Esophagus muscularis mucosa (tissue), 4 donors: ENCODE measurements around the gene ACOXL. TPM values are rescaled to one million over a fixed set of nuclear protein-coding genes. Genes with fewer than 3 reads are reported as not detected.

Source experiments
- DNase-seq: peaks from one replicate; pipeline ENCODE4 v3.0.0-alpha.2; 2017; ENCODE audit errors: extremely low spot score
- H3K27ac ChIP-seq, 4 donors: fragments of 200-600 bp; sonication (generic); replicated peaks in 1 of 4; 1 replicate in 3 of 4; 2 replicates in 1 of 4; pipeline ENCODE4 v1.5.1; 2016 to 2019; ENCODE audit warnings: mild to moderate bottlenecking in 1 of 4
- H3K27me3 ChIP-seq, 4 donors: fragments of 200-600 bp; sonication (generic); one replicate each; pipeline versions ENCODE4 v1.5.1 to v1.6.0; 2016 to 2019
- H3K36me3 ChIP-seq, 4 donors: fragments of 200-600 bp; sonication (generic); one replicate each; pipeline ENCODE4 v1.5.1; 2016 to 2019
- H3K4me1 ChIP-seq, 4 donors: fragments of 200-600 bp; sonication (generic); one replicate each; pipeline ENCODE4 v1.5.1; 2016 to 2019
- H3K4me3 ChIP-seq, 4 donors: fragments of 200-600 bp; sonication (generic); 1 replicate in 2 of 4; 2 replicates in 2 of 4; pipeline ENCODE4 v1.5.1; 2016 to 2019; ENCODE audit warnings: mild to moderate bottlenecking in 4 of 4, moderate library complexity in 1 of 4
- H3K9me3 ChIP-seq, 4 donors: fragments of 200-600 bp; sonication (generic); 1 replicate in 3 of 4; 2 replicates in 1 of 4; pipeline ENCODE4 v1.5.1; 2016 to 2019
- CTCF ChIP-seq, 3 experiments: fragments of 200-600 bp in 2 of 3; fragments of 450-650 bp in 1 of 3; sonication (generic) in 2 of 3; IDR thresholded peaks; one replicate each; pipeline ENCODE4 v1.5.1; 2017 to 2019; ENCODE audit warnings: antibody characterized with exemption in 3 of 3, mild to moderate bottlenecking in 2 of 3, moderate library complexity in 1 of 3
- EP300 ChIP-seq: sonication (generic); formaldehyde crosslinking; IDR thresholded peaks from one replicate; pipeline ENCODE4 v1.6.1; 2017; ENCODE audit warnings: antibody characterized with exemption
- POLR2A ChIP-seq: fragments of 450-650 bp; IDR thresholded peaks from one replicate; pipeline ENCODE4 v1.6.1; 2017; ENCODE audit warnings: antibody characterized with exemption, moderate library complexity, mild to moderate bottlenecking, low read depth
- POLR2AphosphoS5 ChIP-seq, 2 donors: sonication (generic); formaldehyde crosslinking; IDR thresholded peaks; one replicate each; pipeline ENCODE4 v1.6.1; 2017; ENCODE audit warnings: antibody characterized with exemption in 2 of 2
- WGBS: methylation state at CpG from one replicate; pipeline ENCODE4 v1.1.5; 2018; 5-methylcytosine and 5-hydroxymethylcytosine counted together
- intact Hi-C: fragments of 100-400 bp; cut with DNase I; formaldehyde crosslinking; loops from one replicate; pipeline ENCODE4 v1.15.1; 2023
- total RNA-seq, 4 donors: library from RNA; depleted of rRNA; stranded (reverse); fragments of >200 nt; gene quantifications; one replicate each; pipeline versions ENCODE4 v1.1.0 to v1.2.1, GENCODE V29; 2016

Gene ACOXL
- total RNA-seq, 4 donors from 2014 or later, result not detected

GRCh38 chr2:110836671-110837070 lies 104.3 kb downstream of the ACOXL start:
- Histone ChIP-seq H3K4me1 (no peaks in the 10 kb centered on the region), H3K4me3 (no peak overlapping the region), H3K36me3 (no peaks in the 10 kb centered on the region), H3K27me3 (no peaks in the 10 kb centered on the region), H3K27ac (no peak overlapping the region), H3K9me3 (no peaks in the 10 kb centered on the region)
- no peak for DNase-seq
- TF ChIP-seq CTCF (IDR thresholded peaks at IDR 0.05), result no peak
- TF ChIP-seq POLR2AphosphoS5 (IDR thresholded peaks at IDR 0.05), result no peak
- no peak for TF ChIP-seq EP300
- TF ChIP-seq POLR2A, result no peak
- WGBS, result 92% methylated on average over 8 of the region's 8 CpGs
- intact Hi-C loops, result no loop called here

- H3K27me3 ChIP-seq, result no peaks in the 10 kb centered on the region
Observed at GRCh38 chr2:110837446-110838409, 105.4 kb downstream of the ACOXL start.

DNA sequence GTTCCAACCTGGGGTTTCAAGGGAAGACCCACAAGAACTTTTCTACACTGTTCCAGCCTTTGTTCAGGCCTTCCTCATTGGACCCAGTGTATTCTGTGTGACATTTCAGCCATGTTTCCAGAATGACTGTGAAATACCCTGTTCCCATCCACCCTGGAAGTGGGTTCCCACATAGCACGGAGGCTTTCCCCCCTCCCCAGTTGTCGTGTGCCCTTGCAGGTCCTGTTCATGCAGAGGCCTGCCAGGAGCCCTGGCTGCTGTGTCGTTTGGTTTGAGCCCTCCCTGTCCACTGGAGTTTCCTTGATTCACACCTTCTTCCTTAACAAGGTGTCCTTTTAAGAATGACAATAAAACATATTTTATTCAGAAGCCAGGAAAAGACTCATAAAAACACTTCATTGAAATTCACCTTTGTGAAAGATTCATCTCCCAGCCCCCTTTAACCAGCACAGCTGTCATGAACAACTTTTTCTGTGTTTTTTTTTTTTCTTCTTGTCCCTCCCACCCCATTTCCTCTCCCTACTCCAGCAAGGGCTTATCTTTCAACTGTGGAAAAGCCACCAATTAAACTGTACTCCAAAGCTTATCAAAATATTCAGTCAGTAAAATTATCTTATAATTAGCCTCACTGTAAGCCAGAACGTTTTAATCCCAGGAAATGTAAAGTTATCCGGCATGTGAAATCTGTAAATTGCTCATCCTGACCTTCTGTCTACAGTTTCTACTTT lies 106.4 kb downstream of the ACOXL start:
- Histone ChIP-seq H3K36me3 (no peaks in the 10 kb centered on the region), H3K27ac (no peak overlapping the region), H3K4me3 (no peak overlapping the region), H3K9me3 (no peaks in the 10 kb centered on the region), H3K27me3 (no peaks in the 10 kb centered on the region), H3K4me1 (no peaks in the 10 kb centered on the region)
- intact Hi-C loops, result no loop called here
- TF ChIP-seq CTCF (IDR thresholded peaks at IDR 0.05) (no peak), POLR2AphosphoS5 (IDR thresholded peaks at IDR 0.05) (no peak), EP300 (no peak)
- 75% methylated on average over 5 of the region's 5 CpGs for WGBS
- no peak for DNase-seq

More at GRCh38 chr2:110837446-110838409, 105.4 kb downstream of the ACOXL start:
- Histone ChIP-seq H3K27ac (no peak overlapping the region), H3K4me1 (no peaks in the 10 kb centered on the region), H3K4me3 (no peak overlapping the region), H3K9me3 (no peaks in the 10 kb centered on the region), H3K36me3 (no peaks in the 10 kb centered on the region)
- intact Hi-C loops, result no loop called here
- 71% methylated on average over 11 of the region's 13 CpGs for WGBS
- DNase-seq, result no peak
- TF ChIP-seq EP300 (no peak), POLR2A (no peak), POLR2AphosphoS5 (IDR thresholded peaks at IDR 0.05) (no peak), CTCF (IDR thresholded peaks at IDR 0.05) (no peak)

DNA sequence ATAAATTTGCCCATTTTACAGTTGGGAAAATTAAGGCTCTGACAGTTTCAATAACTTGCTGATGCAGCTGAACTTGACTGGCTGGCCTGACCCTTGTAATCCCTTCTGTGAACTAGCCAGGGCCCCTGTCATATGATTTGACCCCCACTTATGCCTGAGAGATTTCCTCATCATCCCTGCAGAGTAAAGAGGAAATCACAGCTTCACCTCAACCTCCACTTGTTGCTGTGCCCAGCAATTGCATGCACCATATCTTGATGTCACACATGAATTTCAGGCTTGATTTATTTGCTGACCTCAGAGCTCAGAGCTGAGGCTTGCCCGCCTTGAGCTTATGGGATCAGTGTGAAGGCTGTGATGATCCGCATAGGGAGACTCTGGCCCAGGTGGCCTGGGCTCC lies 108.1 kb downstream of the ACOXL start:
- H3K27ac ChIP-seq, result no peak overlapping the region
- no peaks in the 10 kb centered on the region for H3K4me1 ChIP-seq
- WGBS, result 100% methylated on average over 2 of the region's 2 CpGs
- intact Hi-C loops, result no loop called here
- no peaks in the 10 kb centered on the region for H3K36me3 ChIP-seq
- TF ChIP-seq CTCF (IDR thresholded peaks at IDR 0.05), result no peak
- TF ChIP-seq POLR2AphosphoS5 (IDR thresholded peaks at IDR 0.05), result no peak
- no peak for TF ChIP-seq EP300
- TF ChIP-seq POLR2A, result no peak
- H3K9me3 ChIP-seq, result no peaks in the 10 kb centered on the region
- no peak overlapping the region for H3K4me3 ChIP-seq
- no peaks in the 10 kb centered on the region for H3K27me3 ChIP-seq
- DNase-seq, result no peak
